Kidney (tissue), 14 donors: ENCODE measurements around the gene VRK1. TPM values are rescaled to one million over a fixed set of nuclear protein-coding genes. Genes with fewer than 3 reads are reported as not detected.
A peak's percentile ranks its signal among the peaks of the same experiment; 100 is the strongest.

Experiments
- DNase-seq, 5 donors: peaks; one replicate each; pipeline ENCODE4 v3.0.0-alpha.2; 2013 to 2020
- FAIRE-seq: peaks from 2 replicates; lab custom pipeline; 2012; peaks lifted over from hg19 to GRCh38; lab: Jason Lieb, UNC
- H3K27ac ChIP-seq, 2 donors: one replicate each; pipeline ENCODE4 v1.7.0; 2013; ENCODE audit warnings: low read depth in 2 of 2, low read length in 2 of 2, inconsistent platforms in 1 of 2
- H3K27me3 ChIP-seq: one replicate; pipeline ENCODE4 v1.7.1; 2013; ENCODE audit warnings: low read length, inconsistent platforms; ENCODE audit not compliant: control insufficient read depth, insufficient read depth
- H3K36me3 ChIP-seq, 3 donors: one replicate each; pipeline versions ENCODE4 v1.7.0 to v1.7.1; 2013; ENCODE audit warnings: low read length in 3 of 3, control low read depth in 1 of 3, inconsistent platforms in 1 of 3; ENCODE audit not compliant: insufficient read depth in 3 of 3, control insufficient read depth in 2 of 3
- H3K4me1 ChIP-seq, 3 donors: one replicate each; pipeline versions ENCODE4 v1.7.0 to v1.7.1; 2013; ENCODE audit warnings: low read length in 3 of 3, inconsistent platforms in 1 of 3, low read depth in 1 of 3; ENCODE audit not compliant: control insufficient read depth in 2 of 3, insufficient read depth in 2 of 3
- H3K4me3 ChIP-seq, 3 donors: one replicate each; pipeline versions ENCODE4 v1.7.0 to v1.8.1; 2013; ENCODE audit warnings: low read length in 3 of 3, control low read depth in 1 of 3, inconsistent platforms in 1 of 3
- H3K9ac ChIP-seq, 3 donors: one replicate each; pipeline versions ENCODE4 v1.7.0 to v1.7.1; 2013; ENCODE audit warnings: low read length in 3 of 3, control low read depth in 1 of 3, inconsistent platforms in 1 of 3
- H3K9me3 ChIP-seq, 3 donors: one replicate each; pipeline versions ENCODE4 v1.7.0 to v1.7.1; 2013; ENCODE audit warnings: low read length in 3 of 3, control low read depth in 1 of 3, inconsistent platforms in 1 of 3; ENCODE audit not compliant: control insufficient read depth in 2 of 3, insufficient read depth in 1 of 3
- CTCF ChIP-seq: IDR thresholded peaks from 3 replicates; pipeline ENCODE4 v1.5.1; 2012; ENCODE audit warnings: mild to moderate bottlenecking, moderate library complexity, borderline replicate concordance; ENCODE audit not compliant: insufficient read depth; ENCODE audit errors: extremely low read depth
- intact Hi-C: fragments of 100-400 bp; cut with DNase I; formaldehyde crosslinking; loops from one replicate; pipeline ENCODE4 v1.11.1; 2022
- polyA plus RNA-seq: library from polyadenylated mRNA; stranded (reverse); fragments of 350-450 nt; fragmentation: Illumina TruSeq; extraction: RNeasy Lipid Tissue Mini Kit (QIAGEN cat#74804); gene quantifications from one replicate; pipeline ENCODE4 v1.2.3, GENCODE V29; 2014; ENCODE audit warnings: low read depth, low replicate concordance; ENCODE audit not compliant: insufficient read depth
- total RNA-seq: library from RNA; stranded (reverse); fragmentation: NEBNext Ultra II Directional; extraction: Animal tissue kit (Norgen Biotek cat#: 25700); gene quantifications from one replicate; pipeline ENCODE4 v1.2.1, GENCODE V29; 2021
- donor health status: control.
- donor health status: control.
- donor health status: control.
- donor health status: control.
- donor health status: control.
- donor health status: DM: yes; HTN: yes; CAD: no.
- donor health status: Normal renal cell carcinoma (clear cell type).

The VRK1 gene
- total and polyA plus RNA-seq, 2 donors from 2014 or later = 6.6 to 15.8 TPM

- Histone ChIP-seq H3K27me3 (no peaks in the 10 kb centered on the region), H3K9me3 (no peaks in the 10 kb centered on the region), H3K27ac (no peak overlapping the region), H3K4me3 (no peak overlapping the region), H3K9ac (no peak overlapping the region), H3K4me1 (no peaks in the 10 kb centered on the region), H3K36me3 (no peaks in the 10 kb centered on the region)
- intact Hi-C loops = no loop called here
- TF ChIP-seq CTCF = no peak
- DNase-seq (no peak), FAIRE-seq (no peak)
Observed at GRCh38 chr14:96823652-96824051, 26.5 kb downstream of the VRK1 start.

DNA sequence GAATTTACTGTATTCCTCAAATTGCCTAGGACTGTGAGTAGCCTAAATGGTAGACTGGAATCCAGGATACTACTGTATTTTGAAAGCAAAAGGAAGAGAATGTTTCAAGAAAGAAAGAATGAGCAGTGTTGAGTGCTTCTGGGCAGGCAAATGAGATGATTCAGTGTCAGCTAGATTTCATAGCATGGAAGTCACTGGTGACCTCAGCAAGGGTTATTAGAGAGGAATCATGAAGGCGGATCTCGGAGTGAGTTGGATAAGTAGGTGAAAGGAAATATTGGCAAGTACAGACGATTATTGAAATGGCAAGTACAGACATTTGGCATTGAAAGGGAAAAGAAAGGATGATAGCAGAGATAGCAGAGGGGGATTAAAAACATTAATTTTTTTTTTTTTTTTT lies 27.1 kb downstream of the VRK1 start:
- Histone ChIP-seq H3K27ac (no peak overlapping the region), H3K9me3 (no peaks in the 10 kb centered on the region), H3K27me3 (no peaks in the 10 kb centered on the region), H3K4me3 (no peak overlapping the region), H3K9ac (no peak overlapping the region), H3K4me1 (no peaks in the 10 kb centered on the region), H3K36me3 (no peaks in the 10 kb centered on the region)
- FAIRE-seq = no peak
- no peak for TF ChIP-seq CTCF
- intact Hi-C loops = no loop called here
- DNase-seq = no peak

- no peak overlapping the region for H3K27ac ChIP-seq
- TF ChIP-seq CTCF = no peak
- no peak overlapping the region for H3K9ac ChIP-seq
- H3K4me3 ChIP-seq = no peak overlapping the region
- H3K27me3 ChIP-seq = no peaks in the 10 kb centered on the region
- H3K4me1 ChIP-seq = no peaks in the 10 kb centered on the region
- FAIRE-seq (no peak), DNase-seq (peak in 1 of 5 donors; percentile 3)
- no peaks in the 10 kb centered on the region for H3K9me3 ChIP-seq
- intact Hi-C loops = no loop called here
- no peaks in the 10 kb centered on the region for H3K36me3 ChIP-seq
Observed at GRCh38 chr14:96826818-96827217, 29.6 kb downstream of the VRK1 start.

DNA sequence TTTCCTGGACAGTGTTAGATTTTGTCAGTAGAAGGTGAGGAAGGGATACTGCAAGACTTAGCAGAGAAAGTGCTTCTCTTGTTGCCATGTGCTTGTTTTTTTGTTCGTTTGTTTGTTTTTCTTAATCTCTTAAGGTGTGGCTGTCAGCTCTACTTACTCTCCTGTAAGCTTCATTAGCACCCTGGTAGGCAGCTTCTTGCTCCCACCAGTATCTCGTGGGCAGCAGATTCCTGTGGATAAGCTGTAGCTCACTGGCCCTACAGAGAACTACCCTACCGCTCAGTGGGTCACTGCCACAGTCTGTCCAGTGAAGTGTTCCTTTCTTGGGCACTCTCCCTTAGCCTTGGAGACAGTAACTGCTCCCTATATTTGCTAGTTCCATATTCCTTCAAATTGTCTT lies 30.1 kb downstream of the VRK1 start:
- Histone ChIP-seq H3K9ac (no peak overlapping the region), H3K27me3 (no peaks in the 10 kb centered on the region), H3K27ac (no peak overlapping the region), H3K4me3 (no peak overlapping the region), H3K4me1 (no peaks in the 10 kb centered on the region), H3K36me3 (no peaks in the 10 kb centered on the region), H3K9me3 (no peaks in the 10 kb centered on the region)
- intact Hi-C loops = no loop called here
- DNase-seq (no peak), FAIRE-seq (no peak)
- no peak for TF ChIP-seq CTCF
